Endothelial cell of umbilical vein (primary cell): ENCODE results near the gene OR7C1. TPM values are rescaled to one million over a fixed set of nuclear protein-coding genes. Genes with fewer than 3 reads are reported as not detected.

Experiments used
- BruUV-seq: library from RNA; stranded (reverse); fragments of 400-500 nt; replicated peaks from 2 replicates; lab custom pipeline; 2021; lab: Mats Ljungman, UMichigan
- CTCF ChIA-PET: fragments of 300-600, 350-600 bp; sonication (Branson Sonifier 250); formaldehyde crosslinking; loops from one replicate; lab custom pipeline; 2021; ENCODE audit warnings: antibody characterized with exemption, inconsistent platforms; lab: Charles Lee
- POLR2A ChIA-PET: fragments of 300-600, 350-600 bp; sonication (Branson Sonifier 250); formaldehyde crosslinking; loops from one replicate; lab custom pipeline; 2021; ENCODE audit warnings: antibody characterized with exemption, inconsistent platforms; lab: Charles Lee
- DNase-seq: peaks from one replicate; pipeline ENCODE4 v3.0.0-alpha.2; 2011; ENCODE audit warnings: low read depth, low spot score
- FAIRE-seq: peaks from 2 replicates; lab custom pipeline; 2011; peaks lifted over from hg19 to GRCh38; lab: Jason Lieb, UNC
- H2AFZ ChIP-seq: 2 replicates; pipeline ENCODE4 v1.6.0; 2012; ENCODE audit warnings: low read depth, low read length, control low read depth, inconsistent platforms
- H3K27ac ChIP-seq: 2 replicates; pipeline ENCODE4 v1.5.1; 2011; ENCODE audit warnings: low read depth, mild to moderate bottlenecking, control low read depth, low read length, moderate library complexity; ENCODE audit not compliant: insufficient read depth
- H3K27me3 ChIP-seq, 2 experiments: 2 replicates each; pipeline versions ENCODE4 v1.6.0 to v1.6.1; 2011; ENCODE audit warnings: low read length in 2 of 2, mixed read lengths in 1 of 2; ENCODE audit not compliant: control insufficient read depth in 2 of 2, insufficient read depth in 2 of 2
- H3K36me3 ChIP-seq, 2 experiments: 2 replicates in 1 of 2; 3 replicates in 1 of 2; pipeline ENCODE4 v1.5.1; 2011; ENCODE audit warnings: low read length in 2 of 2, mild to moderate bottlenecking in 1 of 2, moderate library complexity in 1 of 2; ENCODE audit not compliant: control insufficient read depth in 2 of 2, insufficient read depth in 2 of 2; ENCODE audit errors: extremely low read depth in 1 of 2
- H3K4me1 ChIP-seq: 3 replicates; pipeline ENCODE4 v1.5.1; 2011; ENCODE audit warnings: mild to moderate bottlenecking, low read length; ENCODE audit not compliant: control insufficient read depth, insufficient read depth; ENCODE audit errors: extremely low read depth
- H3K4me2 ChIP-seq: 2 replicates; pipeline ENCODE4 v1.6.1; 2011; ENCODE audit warnings: low read length, control low read depth, mixed read lengths; ENCODE audit not compliant: insufficient read depth
- H3K4me3 ChIP-seq, 3 experiments: fragments of 200-600 bp in 1 of 3; sonication (generic), shearing (Covaris generic) in 1 of 3; replicated peaks in 1 of 3; 2 replicates each; pipeline ENCODE4 v1.5.1; 2011 to 2016; ENCODE audit warnings: control low read depth in 3 of 3, low read length in 3 of 3, mild to moderate bottlenecking in 2 of 3, inconsistent platforms in 1 of 3, low read depth in 1 of 3, moderate library complexity in 1 of 3; ENCODE audit not compliant: insufficient read depth in 1 of 3
- H3K79me2 ChIP-seq: 2 replicates; pipeline ENCODE4 v1.6.0; 2012; ENCODE audit warnings: low read length, inconsistent platforms; ENCODE audit not compliant: control insufficient read depth, insufficient read depth
- H3K9ac ChIP-seq: replicated peaks from 2 replicates; pipeline ENCODE3; 2011; ENCODE audit warnings: low read length, control low read depth; ENCODE audit not compliant: insufficient read depth; ENCODE audit errors: extremely low read depth
- H3K9me1 ChIP-seq: replicated peaks from 3 replicates; pipeline ENCODE4 v1.6.0; 2011; ENCODE audit warnings: mild to moderate bottlenecking, low read length; ENCODE audit not compliant: control insufficient read depth, insufficient read depth; ENCODE audit errors: extremely low read depth
- H3K9me3 ChIP-seq: replicated peaks from 2 replicates; pipeline ENCODE4 v1.5.1; 2012; ENCODE audit warnings: low read length, inconsistent platforms; ENCODE audit not compliant: control insufficient read depth, insufficient read depth
- H4K20me1 ChIP-seq: replicated peaks from 2 replicates; pipeline ENCODE3; 2011; ENCODE audit warnings: mild to moderate bottlenecking, low read length; ENCODE audit not compliant: control insufficient read depth, insufficient read depth; ENCODE audit errors: extremely low read depth
- CTCF ChIP-seq, 2 donors: IDR thresholded peaks; 1 replicate in 1 of 2; 2 replicates in 1 of 2; pipeline ENCODE4 v1.5.1; 2011; ENCODE audit warnings: low read length in 2 of 2, mild to moderate bottlenecking in 2 of 2, moderate library complexity in 2 of 2, control low read depth in 1 of 2, inconsistent platforms in 1 of 2, low read depth in 1 of 2; ENCODE audit not compliant: insufficient read depth in 1 of 2; ENCODE audit errors: extremely low read depth in 1 of 2
- EZH2 ChIP-seq: IDR thresholded peaks from 2 replicates; pipeline ENCODE4 v1.6.1; 2012; ENCODE audit warnings: borderline replicate concordance, low read depth, mild to moderate bottlenecking, moderate library complexity, low read length, inconsistent platforms; ENCODE audit not compliant: severe bottlenecking
- FOS ChIP-seq: IDR thresholded peaks from 2 replicates; pipeline ENCODE4 v1.6.1; 2011; ENCODE audit warnings: mild to moderate bottlenecking, low read length, moderate library complexity, borderline replicate concordance; ENCODE audit not compliant: insufficient read depth
- GATA2 ChIP-seq: IDR thresholded peaks from 2 replicates; pipeline ENCODE4 v1.7.0; 2011; ENCODE audit warnings: low read depth, mild to moderate bottlenecking, moderate library complexity, mixed read lengths, low read length; ENCODE audit not compliant: insufficient read length, insufficient read depth
- JUN ChIP-seq: IDR thresholded peaks from 2 replicates; pipeline ENCODE4 v1.6.1; 2011; ENCODE audit warnings: borderline replicate concordance, low read depth; ENCODE audit not compliant: insufficient read length, insufficient read depth
- MAX ChIP-seq: IDR thresholded peaks from 2 replicates; pipeline ENCODE4 v1.6.1; 2011; ENCODE audit not compliant: insufficient read depth, insufficient read length
- MYC ChIP-seq: IDR thresholded peaks from one replicate; pipeline ENCODE4 v1.6.1; 2011; ENCODE audit warnings: mild to moderate bottlenecking, low read depth, low read length
- POLR2A ChIP-seq: IDR thresholded peaks from 2 replicates; pipeline ENCODE4 v1.6.1; 2012; ENCODE audit warnings: low read depth, mild to moderate bottlenecking, control low read depth, low read length
- POLR2AphosphoS5 ChIP-seq: IDR thresholded peaks from 2 replicates; pipeline ENCODE4 v1.6.1; 2012; ENCODE audit warnings: low read depth, mild to moderate bottlenecking, control low read depth, low read length, moderate library complexity; ENCODE audit not compliant: insufficient read depth
- dilution Hi-C: fragments of 300-500 bp; cut with MboI; formaldehyde crosslinking; loops from one replicate; pipeline ENCODE4 v1.15.0; 2019; ENCODE audit warnings: low sequenced_read_pairs; ENCODE audit not compliant: extremely low pct_ligation_motif_present
- intact Hi-C: fragments of 100-400 bp; cut with micrococcal nuclease; formaldehyde crosslinking; loops from one replicate; pipeline ENCODE4 v1.10.0; 2022
- polyA plus RNA-seq, 4 experiments: library from polyadenylated mRNA; depleted of rRNA in 3 of 4; stranded (reverse) in 3 of 4; unstranded in 1 of 4; fragments of >200 nt; gene quantifications; 2 replicates each; pipeline versions ENCODE4 v1.2.1 to v1.2.3, GENCODE V29; 2011 to 2012; ENCODE audit warnings: missing spikeins in 1 of 4
- total RNA-seq: library from RNA; stranded (reverse); gene quantifications from 2 replicates; pipeline ENCODE4 v1.2.3, GENCODE V29; 2021

Gene OR7C1
- total and polyA plus RNA-seq, 2 donors (not counting 3 experiments of a cell fraction or from before 2014, with no cell fraction given): not detected

GRCh38 chr19:14761607-14762006, 73.4 kb downstream of the OR7C1 start:
- FAIRE-seq (no peak), DNase-seq (no peak)
- dilution Hi-C loops (no loop called here), intact Hi-C loops (no loop called here)
- no peaks in the 10 kb centered on the region for H3K9me3 ChIP-seq
- H3K4me1 ChIP-seq: no peaks in the 10 kb centered on the region
- no peaks in the 10 kb centered on the region for H3K79me2 ChIP-seq
- no peak overlapping the region for H3K4me3 ChIP-seq
- no peak overlapping the region for H3K27ac ChIP-seq
- no TSS peak for BruUV-seq
- CTCF ChIA-PET: no interaction called here
- POLR2A ChIA-PET: interaction anchor here (0.7 kb wide), 1 partner anchor 40 kb away, joined by 3 read pairs; no protein-coding TSS in a partner anchor
- H3K36me3 ChIP-seq: no peaks in the 10 kb centered on the region
- no peaks in the 10 kb centered on the region for H3K27me3 ChIP-seq
- no peak overlapping the region for H3K9ac ChIP-seq
- H3K4me2 ChIP-seq: no peak overlapping the region
- TF ChIP-seq GATA2 (no peak), FOS (no peak), MAX (no peak), EZH2 (no peak)
- H2AFZ ChIP-seq: no peak overlapping the region
- H4K20me1 ChIP-seq: no peaks in the 10 kb centered on the region
- no peaks in the 10 kb centered on the region for H3K9me1 ChIP-seq

GRCh38 chr19:14758816-14759215, 76.2 kb downstream of the OR7C1 start:
- ChIA-PET POLR2A (no interaction called here), CTCF (no interaction called here)
- no peaks in the 10 kb centered on the region for H3K9me3 ChIP-seq
- no peak overlapping the region for H3K4me3 ChIP-seq
- DNase-seq: no peak
- H4K20me1 ChIP-seq: no peaks in the 10 kb centered on the region
- dilution Hi-C loops (no loop called here), intact Hi-C loops (no loop called here)
- H2AFZ ChIP-seq: no peak overlapping the region
- H3K4me1 ChIP-seq: no peaks in the 10 kb centered on the region
- no peaks in the 10 kb centered on the region for H3K79me2 ChIP-seq
- H3K36me3 ChIP-seq: no peaks in the 10 kb centered on the region
- no peak for FAIRE-seq
- H3K27ac ChIP-seq: no peak overlapping the region
- H3K4me2 ChIP-seq: no peak overlapping the region
- TF ChIP-seq GATA2 (no peak), EZH2 (no peak), JUN (no peak), MYC (no peak), CTCF (IDR thresholded peaks at IDR 0.05; ENCODE audit: extremely low read depth in 1 of 2, insufficient read depth in 1 of 2, low read depth in 1 of 2, low read length in 2 of 2) (no peak), POLR2A (no peak), FOS (no peak), MAX (no peak), POLR2AphosphoS5 (no peak)
- H3K27me3 ChIP-seq: no peaks in the 10 kb centered on the region
- H3K9ac ChIP-seq: no peak overlapping the region
- no TSS peak for BruUV-seq
- H3K9me1 ChIP-seq: no peaks in the 10 kb centered on the region
